Right lobe of liver (tissue), 4 donors: Measurements from ENCODE around the gene TNFRSF1B.

Source experiments
- CTCF ChIP-seq, 4 donors: fragments of 200-600 bp in 3 of 4; fragments of 450-650 bp in 1 of 4; IDR thresholded peaks; one replicate each; pipeline versions ENCODE4 v1.5.1 to v1.8.0; 2016 to 2022; ENCODE audit warnings: antibody characterized with exemption in 4 of 4, mild to moderate bottlenecking in 2 of 4
- POLR2A ChIP-seq: fragments of 450-650 bp; IDR thresholded peaks from one replicate; pipeline ENCODE4 v1.6.1; 2017; ENCODE audit warnings: antibody characterized with exemption, mild to moderate bottlenecking
- donor health status: DM: no; HTN: no; CAD: no.
- donor health status: DM: no; HTN: no; CAD: no.
- donor health status: DM: no; HTN: yes; CAD: no.

GRCh38 chr1:12170263-12170671 is 3.5 kb downstream of the TNFRSF1B start:
- TF ChIP-seq CTCF (IDR thresholded peaks at IDR 0.05) (no peak), POLR2A (peak; percentile 67)
